Activated T-cell treated with anti-CD3 and anti-CD28 coated beads, Interleukin-2, amount 50 U/mL, for 4 hours (primary cell): ENCODE data around the gene GLI1. TPM values are rescaled to one million over a fixed set of nuclear protein-coding genes. Genes with fewer than 3 reads are reported as not detected.
A peak's percentile ranks its signal among the peaks of the same experiment; 100 is the strongest.
"Not testable (repeated sequence)": the region's sequence is repeated elsewhere in the genome, so short reads cannot be mapped to it uniquely, and the experiment has no call there.

Experiments
- ATAC-seq, 2 donors: fragments of 200-7000 bp; cut with Tn5 transposase; one replicate each; pipeline ENCODE4 v1.10.0; 2021
- DNase-seq: peaks from one replicate; pipeline ENCODE4 v3.0.0-alpha.2; 2020
- H3K27me3 Mint-ChIP-seq: one replicate; pipeline ENCODE4 v1.8.0; 2021; ENCODE audit warnings: low read depth, mixed read lengths
- H3K36me3 Mint-ChIP-seq: one replicate; pipeline ENCODE4 v1.8.0; 2022; ENCODE audit warnings: mixed read lengths; ENCODE audit not compliant: insufficient read depth
- H3K4me1 Mint-ChIP-seq: one replicate; pipeline ENCODE4 v1.8.0; 2021; ENCODE audit warnings: low read depth, mixed read lengths
- H3K4me3 Mint-ChIP-seq: one replicate; pipeline ENCODE4 v1.8.0; 2021; ENCODE audit warnings: mild to moderate bottlenecking, moderate library complexity, mixed read lengths
- H3K9me3 Mint-ChIP-seq: one replicate; pipeline ENCODE4 v1.8.0; 2021; ENCODE audit warnings: mixed read lengths
- total RNA-seq, 3 donors: library from RNA; stranded (reverse); gene quantifications; one replicate each; pipeline ENCODE4 v1.2.1, GENCODE V29; 2021

GLI1 gene
- total RNA-seq, 3 donors from 2014 or later = 0.46 to 1.7 (median 0.65) TPM

GRCh38 chr12:57483466-57483865, 23.9 kb downstream of the GLI1 start:
- Mint-ChIP-seq H3K36me3 (peaks cover 6% of the 10 kb centered on the region), H3K27me3 (no peaks in the 10 kb centered on the region), H3K4me3 (no peak overlapping the region), H3K4me1 (peaks cover 48% of the 10 kb centered on the region), H3K9me3 (no peaks in the 10 kb centered on the region)
- no peak for DNase-seq
- ATAC-seq = no peak

GRCh38 chr12:57485695-57486094, 26.1 kb downstream of the GLI1 start:
- Mint-ChIP-seq H3K9me3 (no peaks in the 10 kb centered on the region), H3K27me3 (no peaks in the 10 kb centered on the region), H3K4me3 (no peak overlapping the region), H3K4me1 (peaks cover 41% of the 10 kb centered on the region), H3K36me3 (peaks cover 22% of the 10 kb centered on the region)
- no peak for DNase-seq
- ATAC-seq = no peak

GRCh38 chr12:57487055-57487596, 27.5 kb downstream of the GLI1 start:
- H3K36me3 Mint-ChIP-seq = peaks cover 30% of the 10 kb centered on the region
- peaks cover 35% of the 10 kb centered on the region for H3K4me1 Mint-ChIP-seq
- ATAC-seq (no peak), DNase-seq (no peak)
- no peaks in the 10 kb centered on the region for H3K9me3 Mint-ChIP-seq
- no peaks in the 10 kb centered on the region for H3K27me3 Mint-ChIP-seq
- no peak overlapping the region for H3K4me3 Mint-ChIP-seq

- ATAC-seq (peak; percentile 98 to 99), DNase-seq (peak; percentile 87)
- H3K4me1 Mint-ChIP-seq = peaks cover 35% of the 10 kb centered on the region
- peaks cover 33% of the 10 kb centered on the region for H3K36me3 Mint-ChIP-seq
- H3K4me3 Mint-ChIP-seq = peak within 1 kb of the TSS; percentile 98
- no peaks in the 10 kb centered on the region for H3K27me3 Mint-ChIP-seq
- H3K9me3 Mint-ChIP-seq = no peaks in the 10 kb centered on the region
Observed at GRCh38 chr12:57487597-57488401, 28.2 kb downstream of the GLI1 start, which contains the start of gene MARS1. MARS1 (plus strand) TSS chr12:57488068; CDS start chr12:57488091, 23 bp downstream.

GRCh38 chr12:57488402-57489156, 29.0 kb downstream of the GLI1 start:
- H3K9me3 Mint-ChIP-seq = no peaks in the 10 kb centered on the region
- peaks cover 31% of the 10 kb centered on the region for H3K36me3 Mint-ChIP-seq
- H3K27me3 Mint-ChIP-seq = no peaks in the 10 kb centered on the region
- DNase-seq (no peak), ATAC-seq (peak; percentile 5 to 10)
- H3K4me1 Mint-ChIP-seq = peaks cover 30% of the 10 kb centered on the region
- peak overlapping the region; percentile 98 for H3K4me3 Mint-ChIP-seq

GRCh38 chr12:57489157-57489641, 29.6 kb downstream of the GLI1 start:
- H3K4me1 Mint-ChIP-seq = peaks cover 30% of the 10 kb centered on the region
- H3K9me3 Mint-ChIP-seq = no peaks in the 10 kb centered on the region
- H3K4me3 Mint-ChIP-seq = peak overlapping the region; percentile 98
- H3K36me3 Mint-ChIP-seq = peaks cover 31% of the 10 kb centered on the region
- DNase-seq = no peak
- no peaks in the 10 kb centered on the region for H3K27me3 Mint-ChIP-seq
- no peak for ATAC-seq

- Mint-ChIP-seq H3K4me1 (peaks cover 30% of the 10 kb centered on the region), H3K27me3 (no peaks in the 10 kb centered on the region), H3K4me3 (peak overlapping the region; percentile 98), H3K9me3 (no peaks in the 10 kb centered on the region), H3K36me3 (peaks cover 34% of the 10 kb centered on the region)
- no peak for ATAC-seq
- DNase-seq = no peak
Observed at GRCh38 chr12:57490126-57490525, 30.5 kb downstream of the GLI1 start.

- Mint-ChIP-seq H3K27me3 (no peaks in the 10 kb centered on the region), H3K36me3 (peaks cover 38% of the 10 kb centered on the region), H3K4me3 (peak overlapping the region; percentile 59), H3K4me1 (peaks cover 30% of the 10 kb centered on the region), H3K9me3 (no peaks in the 10 kb centered on the region)
- DNase-seq (no peak), ATAC-seq (no peak)
Observed at GRCh38 chr12:57491393-57492280, 32.1 kb downstream of the GLI1 start.

GRCh38 chr12:57495051-57495701, 35.6 kb downstream of the GLI1 start:
- Mint-ChIP-seq H3K36me3 (peaks cover 43% of the 10 kb centered on the region), H3K4me1 (peaks cover 15% of the 10 kb centered on the region)
- DNase-seq, H3K9me3 Mint-ChIP-seq, H3K4me3 Mint-ChIP-seq, ATAC-seq, H3K27me3 Mint-ChIP-seq: not testable (repeated sequence)

- H3K36me3 Mint-ChIP-seq = peaks cover 48% of the 10 kb centered on the region
- H3K4me3 Mint-ChIP-seq = no peak overlapping the region
- no peaks in the 10 kb centered on the region for H3K27me3 Mint-ChIP-seq
- H3K9me3 Mint-ChIP-seq = no peaks in the 10 kb centered on the region
- H3K4me1 Mint-ChIP-seq = peaks cover 8% of the 10 kb centered on the region
- ATAC-seq (peak; percentile 23 to 38), DNase-seq (no peak)
Observed at GRCh38 chr12:57496822-57497221, 37.2 kb downstream of the GLI1 start.

GRCh38 chr12:57497223-57498131, 37.9 kb downstream of the GLI1 start:
- Mint-ChIP-seq H3K36me3 (peaks cover 52% of the 10 kb centered on the region), H3K4me3 (no peak overlapping the region), H3K9me3 (no peaks in the 10 kb centered on the region), H3K4me1 (peaks cover 8% of the 10 kb centered on the region), H3K27me3 (no peaks in the 10 kb centered on the region)
- DNase-seq = no peak
- no peak for ATAC-seq

- peaks cover 46% of the 10 kb centered on the region for H3K36me3 Mint-ChIP-seq
- peaks cover 6% of the 10 kb centered on the region for H3K4me1 Mint-ChIP-seq
- no peaks in the 10 kb centered on the region for H3K27me3 Mint-ChIP-seq
Observed at GRCh38 chr12:57498132-57498502, 38.5 kb downstream of the GLI1 start.

More at GRCh38 chr12:57498132-57498502, 38.5 kb downstream of the GLI1 start:
- no peaks in the 10 kb centered on the region for H3K9me3 Mint-ChIP-seq
- no peak for DNase-seq
- ATAC-seq = no peak
- H3K4me3 Mint-ChIP-seq = no peak overlapping the region
